ENCODE measurements around the gene ACR. TPM values are rescaled to one million over a fixed set of nuclear protein-coding genes. Genes with fewer than 3 reads are reported as not detected.

ACR gene
- not detected in 2 replicates for total RNA-seq (2014; rRNA removed; shearing (Covaris generic))
- not detected in 2 replicates for polyA plus RNA-seq (2016; fragmentation: Nextera tagmentation; extraction: Ambion mirVana)

DNA sequence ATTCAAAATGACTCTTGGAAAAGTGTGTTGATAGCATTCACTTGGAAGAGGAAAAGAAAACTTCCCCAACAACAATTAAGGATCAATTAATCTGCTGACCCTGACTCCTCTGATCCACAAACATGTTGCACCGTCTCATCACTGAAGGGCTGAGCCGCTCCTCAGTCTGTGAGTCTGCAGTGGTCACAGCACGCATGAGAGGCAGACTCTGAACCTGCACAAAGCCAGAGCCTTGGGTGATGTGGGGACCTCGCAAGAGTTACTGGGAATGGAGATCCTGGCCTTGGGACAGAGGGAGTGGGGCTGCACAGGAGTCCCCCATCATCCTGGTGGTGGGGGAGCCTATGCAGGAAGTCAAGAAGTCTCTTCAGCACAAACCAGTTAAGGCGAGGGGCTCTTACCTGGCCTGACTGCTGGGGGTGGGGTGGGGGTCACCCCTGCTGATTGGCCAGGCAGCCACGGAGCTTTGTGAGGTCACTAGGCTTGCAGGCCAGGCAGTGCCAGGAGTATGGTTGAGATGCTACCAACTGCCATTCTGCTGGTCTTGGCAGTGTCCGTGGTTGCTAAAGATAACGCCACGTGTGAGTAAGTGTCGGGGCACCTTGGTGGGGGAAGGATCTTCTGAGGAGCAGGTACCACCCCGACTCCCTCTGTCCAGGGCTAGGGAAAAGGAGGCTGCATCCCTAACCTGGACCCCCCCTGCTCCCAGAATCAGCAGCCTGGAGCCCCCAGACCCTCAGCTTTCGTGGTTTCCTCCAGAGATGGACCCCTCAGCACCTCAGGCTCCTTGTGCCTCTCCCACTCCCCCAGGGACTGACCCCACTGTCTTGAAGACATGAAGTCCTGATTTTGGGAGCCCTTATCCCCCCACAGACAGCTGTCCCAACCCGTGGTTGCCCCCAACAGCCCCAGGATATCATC, at the start of gene ACR:
Gene ACR, plus strand, starts transcription at position 477 of the 921 bp plus-strand sequence. Its CDS starts 32 bp downstream, at position 509.
- Histone ChIP-seq H3K9me3 (ENCODE audit: low read depth) (no peaks in the 10 kb centered on the region), H3K36me3 (ENCODE audit: low read depth) (no peaks in the 10 kb centered on the region), H3K27ac (no peak within 1 kb of the TSS), H3K27me3 (replicated peaks; ENCODE audit: insufficient read depth) (no peaks in the 10 kb centered on the region; the same call in 1 of the 2 replicates), H3K79me2 (ENCODE audit: insufficient read depth) (no peaks in the 10 kb centered on the region), H4K20me1 (ENCODE audit: insufficient read depth) (no peaks in the 10 kb centered on the region), H3K4me2 (ENCODE audit: unreplicated experiment) (no peak within 1 kb of the TSS), H3F3A (ENCODE audit: insufficient read depth) (no peaks in the 10 kb centered on the region), H3K9ac (no peak within 1 kb of the TSS), H3K9me2 (ENCODE audit: insufficient read depth) (no peaks in the 10 kb centered on the region), H2AFZ (no peak within 1 kb of the TSS), H3K4me3 (no peak within 1 kb of the TSS), H3K4me1 (ENCODE audit: insufficient read depth) (no peaks in the 10 kb centered on the region)
- in situ Hi-C loops (cut with MboI): no loop called here
- TF ChIP-seq EZH2 (IDR thresholded peaks at IDR 0.05; ENCODE audit: insufficient read depth, poor library complexity, severe bottlenecking): no peak
- no peak for TF ChIP-seq EZH2phosphoT487 (IDR thresholded peaks at IDR 0.05; ENCODE audit: insufficient read depth, low read depth)
- DNase-seq: no peak
- 67 to 68% methylated on average over 13 of the region's 13 CpGs for WGBS, 2 experiments (ENCODE audit: low coverage in 1 of 2, low lambda C conversion rate in 2 of 2, missing lambda C conversion rate in 2 of 2)

DNA sequence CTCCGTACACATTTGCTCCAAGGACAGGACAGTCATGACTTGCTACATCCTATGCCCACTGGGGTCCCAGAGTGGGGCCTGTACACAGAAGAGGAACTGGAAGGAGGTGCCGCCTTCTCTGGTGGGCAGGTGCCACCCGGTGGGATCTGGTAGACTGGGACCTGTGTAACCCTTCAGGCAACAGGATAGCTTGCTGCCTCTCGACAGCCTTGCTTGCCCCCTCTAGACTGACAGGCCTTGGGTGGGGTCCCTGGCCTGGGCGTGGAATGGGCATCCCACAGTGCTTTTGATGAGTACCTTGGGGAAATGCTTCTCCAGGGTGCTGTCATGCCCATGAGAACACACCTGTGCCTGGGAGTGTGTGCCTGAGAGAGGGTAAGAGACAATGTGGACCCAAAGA, 49.6 kb upstream of the ACR start:
- Histone ChIP-seq H3K4me3 (no peak overlapping the region), H3K9me3 (ENCODE audit: low read depth) (no peaks in the 10 kb centered on the region), H3K27me3 (replicated peaks; ENCODE audit: insufficient read depth) (no peaks in the 10 kb centered on the region; the same call in 1 of the 2 replicates), H3K9me2 (ENCODE audit: insufficient read depth) (no peaks in the 10 kb centered on the region), H4K20me1 (ENCODE audit: insufficient read depth) (no peaks in the 10 kb centered on the region), H3K4me1 (ENCODE audit: insufficient read depth) (no peaks in the 10 kb centered on the region), H2AFZ (no peak overlapping the region), H3F3A (ENCODE audit: insufficient read depth) (no peaks in the 10 kb centered on the region), H3K9ac (no peak overlapping the region), H3K36me3 (ENCODE audit: low read depth) (no peaks in the 10 kb centered on the region), H3K27ac (no peak overlapping the region), H3K79me2 (ENCODE audit: insufficient read depth) (no peaks in the 10 kb centered on the region), H3K4me2 (ENCODE audit: unreplicated experiment) (no peak overlapping the region)
- no peak for DNase-seq
- 50 to 54% methylated on average over 5 of the region's 5 CpGs for WGBS, 2 experiments (ENCODE audit: low coverage in 1 of 2, low lambda C conversion rate in 2 of 2, missing lambda C conversion rate in 2 of 2)
- in situ Hi-C loops (cut with MboI): no loop called here
- no peak for TF ChIP-seq EZH2 (IDR thresholded peaks at IDR 0.05; ENCODE audit: insufficient read depth, poor library complexity, severe bottlenecking)
- no peak for TF ChIP-seq EZH2phosphoT487 (IDR thresholded peaks at IDR 0.05; ENCODE audit: insufficient read depth, low read depth)

DNA sequence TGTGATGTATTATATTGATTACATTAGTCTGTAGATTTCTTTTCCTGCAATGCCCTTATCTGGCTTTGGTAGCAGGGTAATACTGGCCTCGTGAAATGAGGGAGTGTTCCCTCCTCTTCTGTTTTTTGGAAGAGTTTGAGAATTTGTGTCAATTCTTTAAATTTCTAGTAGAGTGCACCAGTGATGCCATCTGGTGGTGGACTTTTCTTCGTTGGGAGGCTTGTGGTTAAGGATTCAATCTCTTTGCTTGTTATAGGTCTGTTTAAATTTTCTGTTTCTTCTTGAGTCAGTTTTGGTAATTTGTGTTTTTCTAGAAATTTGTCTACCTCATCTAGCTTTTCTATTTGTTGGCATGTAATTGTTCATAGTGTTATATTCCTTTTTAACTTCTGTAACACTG, 46.5 kb upstream of the ACR start:
- no peak overlapping the region for H2AFZ ChIP-seq
- H3K4me1 ChIP-seq (ENCODE audit: insufficient read depth): no peaks in the 10 kb centered on the region
- peak; percentile 56 for DNase-seq
- H4K20me1 ChIP-seq (ENCODE audit: insufficient read depth): no peaks in the 10 kb centered on the region
- H3K27ac ChIP-seq: no peak overlapping the region
- no peaks in the 10 kb centered on the region for H3K9me3 ChIP-seq (ENCODE audit: low read depth)
- H3K36me3 ChIP-seq (ENCODE audit: low read depth): no peaks in the 10 kb centered on the region
- H3K79me2 ChIP-seq (ENCODE audit: insufficient read depth): no peaks in the 10 kb centered on the region
- no peak overlapping the region for H3K4me2 ChIP-seq (ENCODE audit: unreplicated experiment)
- no peak overlapping the region for H3K4me3 ChIP-seq
- no peaks in the 10 kb centered on the region; the same call in 1 of the 2 replicates for H3K27me3 ChIP-seq (replicated peaks; ENCODE audit: insufficient read depth)
- 3 to 5% methylated on average over 2 of the region's 2 CpGs for WGBS, 2 experiments (ENCODE audit: low coverage in 1 of 2, low lambda C conversion rate in 2 of 2, missing lambda C conversion rate in 2 of 2)
- 0 out of 2 replicates have a peak, but pooled peaks cover 7% of the 10 kb centered on the region for H3F3A ChIP-seq (ENCODE audit: insufficient read depth)
- in situ Hi-C loops (cut with MboI): no loop called here
- H3K9ac ChIP-seq: no peak overlapping the region
- no peaks in the 10 kb centered on the region for H3K9me2 ChIP-seq (ENCODE audit: insufficient read depth)
- no peak for TF ChIP-seq EZH2phosphoT487 (IDR thresholded peaks at IDR 0.05; ENCODE audit: insufficient read depth, low read depth)
- no peak for TF ChIP-seq EZH2 (IDR thresholded peaks at IDR 0.05; ENCODE audit: insufficient read depth, poor library complexity, severe bottlenecking)

DNA sequence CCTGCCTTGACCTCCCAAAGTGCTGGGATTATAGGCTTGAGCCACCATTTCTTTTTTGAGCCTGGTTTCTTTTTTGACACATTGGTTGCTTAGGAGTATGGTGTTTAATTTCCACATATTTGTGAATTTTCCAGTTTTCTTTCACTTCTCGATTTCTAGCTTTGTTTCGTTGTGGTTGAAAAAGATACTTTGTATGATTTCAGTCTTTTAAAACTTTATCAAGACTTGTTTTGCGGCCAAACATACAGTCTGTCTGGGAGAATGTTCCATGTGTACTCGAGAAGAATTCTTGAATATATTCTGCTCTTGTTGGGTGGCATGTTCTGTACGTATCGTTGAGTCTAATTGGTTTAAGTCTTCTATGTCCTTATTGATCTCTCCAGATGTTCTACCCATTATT, 44.5 kb upstream of the ACR start:
- H2AFZ ChIP-seq: no peak overlapping the region
- H3K9me2 ChIP-seq (ENCODE audit: insufficient read depth): no peaks in the 10 kb centered on the region
- no peaks in the 10 kb centered on the region for H3K9me3 ChIP-seq (ENCODE audit: low read depth)
- H3F3A ChIP-seq (ENCODE audit: insufficient read depth): 0 out of 2 replicates have a peak, but pooled peaks cover 7% of the 10 kb centered on the region
- no peak overlapping the region for H3K27ac ChIP-seq
- no peak overlapping the region for H3K4me2 ChIP-seq (ENCODE audit: unreplicated experiment)
- no peak for DNase-seq
- no peak overlapping the region for H3K9ac ChIP-seq
- H3K4me1 ChIP-seq (ENCODE audit: insufficient read depth): no peaks in the 10 kb centered on the region
- no peak overlapping the region for H3K4me3 ChIP-seq
- 81 to 84% methylated on average over 6 of the region's 6 CpGs for WGBS, 2 experiments (ENCODE audit: low coverage in 1 of 2, low lambda C conversion rate in 2 of 2, missing lambda C conversion rate in 2 of 2)
- H3K27me3 ChIP-seq (replicated peaks; ENCODE audit: insufficient read depth): no peaks in the 10 kb centered on the region; the same call in 1 of the 2 replicates
- in situ Hi-C loops (cut with MboI): no loop called here
- H3K79me2 ChIP-seq (ENCODE audit: insufficient read depth): no peaks in the 10 kb centered on the region
- TF ChIP-seq EZH2 (IDR thresholded peaks at IDR 0.05; ENCODE audit: insufficient read depth, poor library complexity, severe bottlenecking) (no peak), EZH2phosphoT487 (IDR thresholded peaks at IDR 0.05; ENCODE audit: insufficient read depth, low read depth) (no peak)
- no peaks in the 10 kb centered on the region for H4K20me1 ChIP-seq (ENCODE audit: insufficient read depth)
- no peaks in the 10 kb centered on the region for H3K36me3 ChIP-seq (ENCODE audit: low read depth)
